HCT116 (cell line): ENCODE data around the gene TFCP2L1. TPM values are rescaled to one million over a fixed set of nuclear protein-coding genes. Genes with fewer than 3 reads are reported as not detected.

ENCODE experiments used
- ATAC-seq: fragments of 200-7000 bp; cut with Tn5 transposase; 2 replicates; pipeline ENCODE4 v1.9.1; 2020; ENCODE audit warnings: mild to moderate bottlenecking, moderate library complexity
- BruUV-seq: library from RNA; stranded (reverse); fragments of 400-500 nt; replicated peaks from 2 replicates; lab custom pipeline; 2021; lab: Mats Ljungman, UMichigan
- CTCF ChIA-PET: fragments of 300-600 bp; sonication (Branson Sonifier 250); formaldehyde crosslinking; loops from one replicate; lab custom pipeline; 2021; ENCODE audit warnings: antibody characterized with exemption; lab: Charles Lee
- POLR2A ChIA-PET: fragments of 300-600, 350-600 bp; sonication (Branson Sonifier 250); formaldehyde crosslinking; loops from one replicate; lab custom pipeline; 2021; ENCODE audit warnings: antibody characterized with exemption; lab: Charles Lee
- RAD21 ChIA-PET, 2 experiments: fragments of 300-600 bp; sonication (Branson Sonifier 250); formaldehyde crosslinking; loops; one replicate each; lab custom pipeline; 2023; ENCODE audit warnings: low total read pairs in 2 of 2; ENCODE audit not compliant: uncharacterized antibody in 2 of 2, unreplicated experiment in 2 of 2, low non-redundant PET in 1 of 2; lab: Charles Lee
- DNase-seq: peaks from one replicate; pipeline ENCODE4 v3.0.0-alpha.2; 2010; ENCODE audit warnings: low read depth, low spot score
- H2AFZ ChIP-seq: fragments of 200-600 bp; shearing (Covaris generic), sonication (generic); 2 replicates; pipeline ENCODE4 v1.6.1; 2017; ENCODE audit warnings: low read depth, mixed run types, mixed read lengths, antibody characterized with exemption, low read length; ENCODE audit not compliant: poor library complexity, severe bottlenecking
- H3K27ac ChIP-seq: 2 replicates; pipeline ENCODE4 v1.5.1; 2012; ENCODE audit warnings: low read depth, low read length
- H3K27me3 ChIP-seq: fragments of 200-600 bp; sonication (generic); 2 replicates; pipeline ENCODE4 v1.6.1; 2016; ENCODE audit warnings: mixed run types, low read length, mixed read lengths; ENCODE audit not compliant: insufficient read depth
- H3K36me3 ChIP-seq, 2 experiments: fragments of 200-500 bp in 1 of 2; fragments of 200-600 bp in 1 of 2; sonication (Bioruptor generic) in 1 of 2; sonication (generic) in 1 of 2; 2 replicates each; pipeline versions ENCODE4 v1.5.1 to v1.6.1; 2014 to 2016; ENCODE audit warnings: low read length in 2 of 2, inconsistent platforms in 1 of 2, mixed read lengths in 1 of 2, mixed run types in 1 of 2; ENCODE audit not compliant: insufficient read depth in 2 of 2, control insufficient read depth in 1 of 2
- H3K4me1 ChIP-seq, 2 experiments: fragments of 200-600 bp in 1 of 2; sonication (generic) in 1 of 2; 2 replicates each; pipeline versions ENCODE4 v1.5.1 to v1.6.1; 2012 to 2017; ENCODE audit warnings: low read length in 2 of 2, inconsistent platforms in 1 of 2, mild to moderate bottlenecking in 1 of 2, mixed read lengths in 1 of 2, mixed run types in 1 of 2, moderate library complexity in 1 of 2; ENCODE audit not compliant: insufficient read depth in 2 of 2, control insufficient read depth in 1 of 2
- H3K4me2 ChIP-seq: fragments of 200-600 bp; sonication (generic); 2 replicates; pipeline ENCODE4 v1.6.1; 2017; ENCODE audit warnings: mixed run types, low read length, mixed read lengths
- H3K4me3 ChIP-seq, 2 experiments: fragments of 200-600 bp in 1 of 2; sonication (generic) in 1 of 2; replicated peaks in 1 of 2; 2 replicates each; pipeline ENCODE4 v1.5.1; 2011 to 2016; ENCODE audit warnings: low read length in 2 of 2, control low read depth in 1 of 2, low read depth in 1 of 2, mild to moderate bottlenecking in 1 of 2, mixed read lengths in 1 of 2, mixed run types in 1 of 2
- H3K79me2 ChIP-seq: fragments of 200-600 bp; sonication (generic); 2 replicates; pipeline ENCODE4 v1.6.1; 2017; ENCODE audit warnings: mild to moderate bottlenecking, mixed run types, low read length, moderate library complexity, mixed read lengths; ENCODE audit not compliant: insufficient read depth
- H3K9ac ChIP-seq: fragments of 200-600 bp; sonication (generic); 2 replicates; pipeline ENCODE4 v1.6.1; 2016; ENCODE audit warnings: low read length, mixed read lengths
- H3K9me2 ChIP-seq: fragments of 200-600 bp; sonication (generic), shearing (Covaris generic); 2 replicates; pipeline ENCODE4 v1.6.1; 2017; ENCODE audit warnings: mixed run types, mild to moderate bottlenecking, moderate library complexity; ENCODE audit not compliant: insufficient read depth
- H3K9me3 ChIP-seq, 2 experiments: fragments of 200-500 bp in 1 of 2; fragments of 200-600 bp in 1 of 2; sonication (Bioruptor generic) in 1 of 2; sonication (generic) in 1 of 2; 2 replicates each; pipeline ENCODE4 v1.6.1; 2014 to 2017; ENCODE audit warnings: low read length in 2 of 2, mixed read lengths in 2 of 2, inconsistent platforms in 1 of 2, low read depth in 1 of 2, mild to moderate bottlenecking in 1 of 2, mixed run types in 1 of 2, moderate library complexity in 1 of 2; ENCODE audit not compliant: control insufficient read depth in 1 of 2, insufficient read depth in 1 of 2
- H4K20me1 ChIP-seq: fragments of 200-600 bp; sonication (generic), shearing (Covaris generic); 2 replicates; pipeline ENCODE4 v1.6.1; 2017; ENCODE audit warnings: mixed run types, mild to moderate bottlenecking, moderate library complexity; ENCODE audit not compliant: insufficient read depth
- EGR1 ChIP-seq: IDR thresholded peaks from 2 replicates; pipeline ENCODE4 v1.6.1; 2012; ENCODE audit warnings: low read depth
- EZH2 ChIP-seq: fragments of 200-600 bp; sonication (generic); IDR thresholded peaks from 2 replicates; pipeline ENCODE4 v1.6.1; 2017; ENCODE audit warnings: antibody characterized with exemption, mixed run types
- JUND ChIP-seq: IDR thresholded peaks from 2 replicates; pipeline ENCODE4 v1.6.1; 2012
- POLR2AphosphoS5 ChIP-seq: IDR thresholded peaks from 2 replicates; pipeline ENCODE4 v1.6.1; 2011; ENCODE audit warnings: mild to moderate bottlenecking, low read depth, low read length, moderate library complexity
- REST ChIP-seq: IDR thresholded peaks from 2 replicates; pipeline ENCODE4 v1.6.1; 2012; ENCODE audit warnings: low read depth
- SRF ChIP-seq: IDR thresholded peaks from 2 replicates; pipeline ENCODE4 v1.6.1; 2012; ENCODE audit warnings: low read depth
- intact Hi-C: fragments of 100-400 bp; cut with micrococcal nuclease; formaldehyde crosslinking; loops from 2 replicates; pipeline ENCODE4 v1.10.0; 2022
- total RNA-seq: library from RNA; stranded (reverse); gene quantifications from one replicate; pipeline ENCODE4 v1.2.1, GENCODE V29; 2021; ENCODE audit not compliant: unreplicated experiment
- TF ChIP-seq, protein P1 (sequence below): IDR thresholded peaks from 2 replicates; pipeline ENCODE4 v1.6.1; 2012

TFCP2L1 gene
- total RNA-seq, 1 experiment from 2014 or later: 8.4 TPM

- Histone ChIP-seq H3K79me2 (no peaks in the 10 kb centered on the region), H3K9me2 (no peaks in the 10 kb centered on the region), H3K9ac (no peak overlapping the region), H3K4me3 (no peak overlapping the region), H3K9me3 (no peaks in the 10 kb centered on the region), H4K20me1 (no peaks in the 10 kb centered on the region), H3K27me3 (no peaks in the 10 kb centered on the region), H3K4me1 (no peaks in the 10 kb centered on the region), H3K4me2 (no peak overlapping the region), H2AFZ (no peak overlapping the region), H3K36me3 (no peaks in the 10 kb centered on the region), H3K27ac (no peak overlapping the region)
- DNase-seq: no peak
- ChIA-PET RAD21 (no interaction called here), CTCF (no interaction called here), POLR2A (no interaction called here)
- intact Hi-C loops: no loop called here
- no peak for ATAC-seq
- TF ChIP-seq POLR2AphosphoS5: no peak
- TF ChIP-seq EZH2: no peak
- no TSS peak for BruUV-seq
Observed at GRCh38 chr2:121276341-121276740, 8.7 kb downstream of the TFCP2L1 start.

- no peaks in the 10 kb centered on the region for H3K79me2 ChIP-seq
- no peaks in the 10 kb centered on the region for H3K9me3 ChIP-seq
- ATAC-seq (no peak), DNase-seq (no peak)
- H3K9me2 ChIP-seq: no peaks in the 10 kb centered on the region
- H3K27me3 ChIP-seq: no peaks in the 10 kb centered on the region
- no peaks in the 10 kb centered on the region for H3K4me1 ChIP-seq
- ChIA-PET CTCF (no interaction called here), RAD21 (no interaction called here), POLR2A (no interaction called here)
- intact Hi-C loops: no loop called here
- TF ChIP-seq REST (no peak), SRF (no peak), JUND (no peak), POLR2AphosphoS5 (no peak), EGR1 (no peak)
- TF ChIP-seq, protein P1, sequence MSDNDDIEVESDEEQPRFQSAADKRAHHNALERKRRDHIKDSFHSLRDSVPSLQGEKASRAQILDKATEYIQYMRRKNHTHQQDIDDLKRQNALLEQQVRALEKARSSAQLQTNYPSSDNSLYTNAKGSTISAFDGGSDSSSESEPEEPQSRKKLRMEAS: no peak
- no peak overlapping the region for H3K27ac ChIP-seq
- H3K36me3 ChIP-seq: no peaks in the 10 kb centered on the region
- H3K4me2 ChIP-seq: no peak overlapping the region
- H3K9ac ChIP-seq: no peak overlapping the region
- no peak overlapping the region for H2AFZ ChIP-seq
- no peaks in the 10 kb centered on the region for H4K20me1 ChIP-seq
- BruUV-seq: no TSS peak
- H3K4me3 ChIP-seq: no peak overlapping the region
Observed at GRCh38 chr2:121273116-121273515, 11.9 kb downstream of the TFCP2L1 start.
